RWPE1 (cell line): ENCODE data around the gene CDH20.

Source experiments
- CTCF ChIA-PET: fragments of 350-600 bp; sonication (Branson Sonifier 250); formaldehyde crosslinking; extraction: SDS; loops from one replicate; lab custom pipeline; 2021; lab: Yijun Ruan, JAX
- POLR2A ChIA-PET: fragments of 400-600 bp; formaldehyde crosslinking; extraction: SDS; loops from one replicate; lab custom pipeline; 2020; ENCODE audit warnings: antibody characterized with exemption; ENCODE audit not compliant: low non-redundant PET; lab: Yijun Ruan, JAX
- DNase-seq: peaks from one replicate; pipeline ENCODE4 v3.0.0; 2012; ENCODE audit warnings: low spot score
- H3K27ac ChIP-seq: fragments of 450-650 bp; 2 replicates; pipeline ENCODE4 v1.5.1; 2017
- CTCF ChIP-seq: fragments of 450-650 bp; conservative IDR thresholded peaks from 2 replicates; pipeline ENCODE4 v1.5.1; 2017; ENCODE audit warnings: low read depth, mild to moderate bottlenecking

Gene CDH20

DNA sequence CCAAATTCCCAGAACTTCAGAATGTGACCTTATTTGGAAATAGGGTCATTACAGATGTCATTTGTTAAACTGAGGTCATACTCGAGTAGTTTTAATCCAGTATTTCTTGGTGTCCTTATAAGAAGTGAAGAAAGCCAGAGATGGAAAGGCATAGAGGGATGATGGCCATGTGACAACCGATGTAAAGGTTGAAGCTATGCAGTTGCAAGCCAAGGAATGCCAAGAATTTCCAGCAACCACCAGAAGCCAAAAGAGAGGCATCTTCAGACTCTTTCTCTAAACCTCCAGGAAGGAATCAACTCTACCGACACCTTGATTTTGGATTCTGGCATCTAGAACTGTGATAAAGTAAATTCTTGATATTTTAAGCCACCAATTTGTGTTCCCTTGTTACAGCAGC, 242.2 kb downstream of the CDH20 start:
- CTCF ChIA-PET, result no interaction called here
- no peak overlapping the region for H3K27ac ChIP-seq
- no peak for DNase-seq
- TF ChIP-seq CTCF, result no peak
- POLR2A ChIA-PET, result no interaction called here

DNA sequence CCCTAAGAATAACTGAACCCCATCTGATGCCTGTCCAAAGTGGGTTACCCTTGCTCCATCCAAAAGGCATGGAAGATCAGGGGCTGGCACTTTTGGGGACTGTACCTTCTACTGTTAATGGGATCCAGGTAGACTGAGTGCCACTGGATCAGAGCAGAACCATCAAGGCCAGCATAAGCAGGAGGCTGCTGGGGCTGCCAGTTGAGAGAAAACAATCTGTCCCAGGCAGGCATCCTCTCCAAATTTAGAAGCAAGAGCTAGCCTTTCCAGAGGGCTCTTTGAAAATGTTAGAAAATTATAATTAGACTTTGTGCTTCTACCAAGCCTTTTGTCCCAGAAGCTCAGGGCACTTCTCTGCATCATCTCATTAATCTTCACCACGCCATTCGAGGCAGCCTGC, 245.6 kb downstream of the CDH20 start:
- CTCF ChIA-PET, result interaction anchor here (0.9 kb wide), 1 partner anchor 552 kb away, joined by 3 read pairs; no protein-coding TSS in a partner anchor
- H3K27ac ChIP-seq, result no peak overlapping the region
- no peak for TF ChIP-seq CTCF
- POLR2A ChIA-PET, result no interaction called here
- no peak for DNase-seq

GRCh38 chr18:61579581-61579980, 246.4 kb downstream of the CDH20 start:
- POLR2A ChIA-PET, result no interaction called here
- no peak for TF ChIP-seq CTCF
- H3K27ac ChIP-seq, result no peak overlapping the region
- no peak for DNase-seq
- CTCF ChIA-PET, result interaction anchor here (0.9 kb wide), 1 partner anchor 552 kb away, joined by 3 read pairs; no protein-coding TSS in a partner anchor

- TF ChIP-seq CTCF, result no peak
- no peak overlapping the region for H3K27ac ChIP-seq
- POLR2A ChIA-PET, result no interaction called here
- CTCF ChIA-PET, result interaction anchor here (0.7 kb wide), 2 partner anchors 9 to 28 kb away, joined by 4 to 5 read pairs; no protein-coding TSS in a partner anchor
- no peak for DNase-seq
Observed at GRCh38 chr18:61580046-61580445, 246.8 kb downstream of the CDH20 start.

- DNase-seq, result peak; percentile 81
- no peak overlapping the region for H3K27ac ChIP-seq
- TF ChIP-seq CTCF, result peak; percentile 95
- CTCF ChIA-PET, result interaction anchor here (0.5 to 1.3 kb wide), 13 partner anchors 27 to 1645 kb away, joined by 3 to 6 read pairs (median 3); no protein-coding TSS in a partner anchor
- POLR2A ChIA-PET, result no interaction called here
Observed at GRCh38 chr18:61581578-61582201, 248.5 kb downstream of the CDH20 start.

DNA sequence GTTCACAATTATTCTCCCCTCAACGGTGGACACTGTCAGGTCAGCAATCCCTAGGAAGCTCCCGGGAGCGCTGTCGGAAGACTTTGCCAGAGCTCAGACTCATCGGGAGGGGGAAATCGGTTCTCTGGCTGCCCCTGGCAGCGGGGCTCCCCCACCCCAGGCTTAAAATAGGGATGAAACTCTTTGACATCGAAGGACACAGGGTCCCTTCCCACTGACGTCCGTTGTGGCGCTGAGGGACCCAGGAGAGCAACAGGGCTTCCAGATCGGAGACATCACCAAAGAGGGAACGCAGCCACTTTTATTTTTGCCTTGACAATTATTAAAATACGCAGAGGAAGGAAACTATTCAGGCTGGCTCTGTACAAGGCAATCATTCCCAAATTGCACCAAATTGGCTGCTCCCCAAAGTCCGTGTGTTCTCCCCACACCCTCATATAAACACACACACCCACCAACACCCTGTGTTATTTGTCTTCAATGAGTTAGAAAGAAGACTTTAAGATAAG, 249.0 kb downstream of the CDH20 start:
- ChIA-PET CTCF (interaction anchor here (0.6 to 1.3 kb wide), 6 partner anchors 27 to 551 kb away, joined by 3 to 6 read pairs (median 4); no protein-coding TSS in a partner anchor), POLR2A (no interaction called here)
- no peak for DNase-seq
- TF ChIP-seq CTCF, result peak; percentile 62
- no peak overlapping the region for H3K27ac ChIP-seq
